LNCAP (cell line): ENCODE data around the gene UNC93B1.

Experiments used
- CTCF ChIP-seq: fragments of 450-650 bp; IDR thresholded peaks from 2 replicates; pipeline ENCODE4 v1.5.1; 2017; ENCODE audit warnings: mild to moderate bottlenecking

The UNC93B1 gene

GRCh38 chr11:68048681-68049508 lies 45.0 kb upstream of the UNC93B1 start:
- TF ChIP-seq CTCF: no peak

- TF ChIP-seq CTCF: no peak
Measured at GRCh38 chr11:68047437-68048290, 43.8 kb upstream of the UNC93B1 start.

GRCh38 chr11:68044898-68045351 lies 41.0 kb upstream of the UNC93B1 start:
- no peak for TF ChIP-seq CTCF

GRCh38 chr11:68044145-68044813 lies 40.4 kb upstream of the UNC93B1 start:
- no peak for TF ChIP-seq CTCF

GRCh38 chr11:68043349-68044144 lies 39.6 kb upstream of the UNC93B1 start:
- no peak for TF ChIP-seq CTCF

- TF ChIP-seq CTCF: no peak
Measured at GRCh38 chr11:68043029-68043348, 39.1 kb upstream of the UNC93B1 start.
